ENCODE results near the gene ERI2.

DNA sequence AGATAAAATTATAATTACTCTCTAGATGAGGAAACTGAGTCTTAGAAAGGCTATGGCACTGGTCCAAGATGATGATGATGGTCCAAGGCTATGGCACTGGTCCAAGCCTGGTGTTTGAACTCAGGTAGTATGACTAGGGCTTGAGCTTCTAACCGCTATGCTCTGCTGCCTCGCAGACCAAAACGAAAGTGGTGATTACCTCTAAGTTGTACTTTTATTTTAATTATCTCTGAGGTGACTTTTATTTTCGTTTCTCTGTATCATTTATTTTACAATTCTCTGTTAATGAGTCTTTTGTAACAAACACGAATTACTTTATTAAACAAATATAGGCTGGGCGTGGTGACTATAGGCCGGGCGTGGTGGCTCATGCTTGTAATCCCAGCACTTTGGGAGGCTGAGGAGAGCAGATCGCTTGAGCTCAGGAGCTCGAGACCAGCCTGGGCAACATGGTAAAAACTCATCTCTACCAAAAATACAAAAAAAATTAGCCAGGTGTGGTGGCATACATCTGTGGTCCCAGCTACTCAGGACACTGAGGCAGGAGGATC is 5.7 kb upstream of the ERI2 start:
- TF ChIP-seq, protein P1, sequence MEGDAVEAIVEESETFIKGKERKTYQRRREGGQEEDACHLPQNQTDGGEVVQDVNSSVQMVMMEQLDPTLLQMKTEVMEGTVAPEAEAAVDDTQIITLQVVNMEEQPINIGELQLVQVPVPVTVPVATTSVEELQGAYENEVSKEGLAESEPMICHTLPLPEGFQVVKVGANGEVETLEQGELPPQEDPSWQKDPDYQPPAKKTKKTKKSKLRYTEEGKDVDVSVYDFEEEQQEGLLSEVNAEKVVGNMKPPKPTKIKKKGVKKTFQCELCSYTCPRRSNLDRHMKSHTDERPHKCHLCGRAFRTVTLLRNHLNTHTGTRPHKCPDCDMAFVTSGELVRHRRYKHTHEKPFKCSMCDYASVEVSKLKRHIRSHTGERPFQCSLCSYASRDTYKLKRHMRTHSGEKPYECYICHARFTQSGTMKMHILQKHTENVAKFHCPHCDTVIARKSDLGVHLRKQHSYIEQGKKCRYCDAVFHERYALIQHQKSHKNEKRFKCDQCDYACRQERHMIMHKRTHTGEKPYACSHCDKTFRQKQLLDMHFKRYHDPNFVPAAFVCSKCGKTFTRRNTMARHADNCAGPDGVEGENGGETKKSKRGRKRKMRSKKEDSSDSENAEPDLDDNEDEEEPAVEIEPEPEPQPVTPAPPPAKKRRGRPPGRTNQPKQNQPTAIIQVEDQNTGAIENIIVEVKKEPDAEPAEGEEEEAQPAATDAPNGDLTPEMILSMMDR (conservative IDR thresholded peaks at IDR 0.05; ENCODE audit: low read length): no peak
- no peak for TF ChIP-seq EZH2phosphoT487 (IDR thresholded peaks at IDR 0.05; ENCODE audit: borderline replicate concordance, low read depth, low read length)

Measured in OCI-LY7 (cell line).